Measurements from ENCODE around the gene CHAD.
A peak's percentile ranks its signal among the peaks of the same experiment; 100 is the strongest.
"Not testable (repeated sequence)": the region's sequence is repeated elsewhere in the genome, so short reads cannot be mapped to it uniquely, and the experiment has no call there.

CHAD gene

GRCh38 chr17:50478391-50479381, 10.0 kb upstream of the CHAD start, which contains the start of gene RSAD1:
Gene RSAD1, plus strand, starts transcription at chr17:50478860. Its CDS starts 25 bp downstream, at chr17:50478885.
- peak within 1 kb of the TSS; percentile 86 for H3K4me3 ChIP-seq (ENCODE audit: low read length)
- DNase-seq (ENCODE audit: low read depth) = peak; percentile 56
- TF ChIP-seq CTCF (conservative IDR thresholded peaks at IDR 0.05; ENCODE audit: low read depth, low read length) = no peak

GRCh38 chr17:50477976-50478375, 9.3 kb upstream of the CHAD start:
- no peak for TF ChIP-seq CTCF (conservative IDR thresholded peaks at IDR 0.05; ENCODE audit: low read depth, low read length)
- peak overlapping the region; percentile 86 for H3K4me3 ChIP-seq (ENCODE audit: low read length)
- DNase-seq (ENCODE audit: low read depth) = no peak

GRCh38 chr17:50476545-50477315, 8.1 kb upstream of the CHAD start:
- no peak for DNase-seq (ENCODE audit: low read depth)
- no peak overlapping the region for H3K4me3 ChIP-seq (ENCODE audit: low read length)
- TF ChIP-seq CTCF (conservative IDR thresholded peaks at IDR 0.05; ENCODE audit: low read depth, low read length) = no peak

- H3K4me3 ChIP-seq (ENCODE audit: low read length); DNase-seq (ENCODE audit: low read depth): not testable (repeated sequence)
Measured at GRCh38 chr17:50475775-50476544, 7.3 kb upstream of the CHAD start.

- TF ChIP-seq CTCF (conservative IDR thresholded peaks at IDR 0.05; ENCODE audit: low read depth, low read length) = no peak
- no peak overlapping the region for H3K4me3 ChIP-seq (ENCODE audit: low read length)
- no peak for DNase-seq (ENCODE audit: low read depth)
Measured at GRCh38 chr17:50475362-50475761, 6.7 kb upstream of the CHAD start.

GRCh38 chr17:50474523-50474922, 5.8 kb upstream of the CHAD start:
- no peak for TF ChIP-seq CTCF (conservative IDR thresholded peaks at IDR 0.05; ENCODE audit: low read depth, low read length)
- DNase-seq (ENCODE audit: low read depth) = no peak
- H3K4me3 ChIP-seq (ENCODE audit: low read length) = no peak overlapping the region

GRCh38 chr17:50473901-50474300, 5.2 kb upstream of the CHAD start:
- DNase-seq (ENCODE audit: low read depth) = no peak
- H3K4me3 ChIP-seq (ENCODE audit: low read length) = no peak overlapping the region
- no peak for TF ChIP-seq CTCF (conservative IDR thresholded peaks at IDR 0.05; ENCODE audit: low read depth, low read length)

Measured in retinal pigment epithelial cell (primary cell).